K562 (cell line): ENCODE measurements around the gene PTP4A2. TPM values are rescaled to one million over a fixed set of nuclear protein-coding genes. Genes with fewer than 3 reads are reported as not detected.

Source experiments
- ASH1L ChIP-seq: fragments of 450-650 bp; IDR thresholded peaks from 2 replicates; pipeline ENCODE4 v1.6.1; 2018; ENCODE audit warnings: borderline replicate concordance, mild to moderate bottlenecking, low read depth; ENCODE audit not compliant: partially characterized antibody
- CREM ChIP-seq: IDR thresholded peaks from 2 replicates; pipeline ENCODE4 v1.6.1; 2014; ENCODE audit warnings: antibody characterized with exemption, low read depth
- E2F6 ChIP-seq, 2 experiments: IDR thresholded peaks; 2 replicates each; pipeline ENCODE4 v1.6.1; 2011; ENCODE audit warnings: borderline replicate concordance in 1 of 2, control low read depth in 1 of 2, low read depth in 1 of 2, low read length in 1 of 2, mild to moderate bottlenecking in 1 of 2, mixed read lengths in 1 of 2, moderate library complexity in 1 of 2; ENCODE audit not compliant: insufficient read depth in 1 of 2, insufficient read length in 1 of 2, poor library complexity in 1 of 2, severe bottlenecking in 1 of 2; ENCODE audit errors: extremely low read depth in 1 of 2
- ETS2 ChIP-seq: IDR thresholded peaks from 2 replicates; pipeline ENCODE4 v1.6.1; 2016; ENCODE audit warnings: borderline replicate concordance, missing genetic modification characterization, mild to moderate bottlenecking, moderate library complexity, missing compliant biosample characterization; ENCODE audit not compliant: poor library complexity, severe bottlenecking
- HBP1 ChIP-seq: fragments of 450-650 bp; formaldehyde crosslinking; IDR thresholded peaks from 2 replicates; pipeline ENCODE4 v1.4.0; 2022; ENCODE audit warnings: missing genetic modification characterization
- ILK ChIP-seq: fragments of 450-650 bp; IDR thresholded peaks from 2 replicates; pipeline ENCODE4 v1.6.1; 2016; ENCODE audit warnings: missing genetic modification characterization, low read depth, mild to moderate bottlenecking, missing compliant biosample characterization, moderate library complexity, borderline replicate concordance
- KLF6 ChIP-seq: fragments of 250-450 bp; sonication (Bioruptor Pico); IDR thresholded peaks from 2 replicates; pipeline ENCODE4 v1.4.0; 2020; ENCODE audit warnings: mild to moderate bottlenecking, moderate library complexity, borderline replicate concordance
- MCM7 ChIP-seq, 2 experiments: fragments of 450-650 bp; IDR thresholded peaks; 2 replicates each; pipeline ENCODE4 v1.6.1; 2016 to 2018
- MTA3 ChIP-seq: fragments of 450-650 bp; formaldehyde crosslinking; IDR thresholded peaks from 2 replicates; pipeline ENCODE4 v1.6.1; 2017; ENCODE audit warnings: mild to moderate bottlenecking, borderline replicate concordance
- POLR2A ChIP-seq: fragments of 450-650 bp; conservative IDR thresholded peaks from 2 replicates; pipeline ENCODE4 v1.6.1; 2016
- RBM15 ChIP-seq: fragments of 200-400 bp; formaldehyde crosslinking; IDR thresholded peaks from 2 replicates; pipeline ENCODE4 v1.6.1; 2018; ENCODE audit warnings: mild to moderate bottlenecking, low read length, moderate library complexity; ENCODE audit not compliant: insufficient read depth
- RBM25 ChIP-seq: fragments of 200-400 bp; formaldehyde crosslinking; IDR thresholded peaks from 2 replicates; pipeline ENCODE4 v1.6.1; 2018; ENCODE audit warnings: low read length, low read depth, moderate library complexity; ENCODE audit not compliant: severe bottlenecking
- SREBF2 ChIP-seq: sonication (generic); formaldehyde crosslinking; IDR thresholded peaks from 2 replicates; pipeline ENCODE4 v1.4.0; 2020; ENCODE audit warnings: mild to moderate bottlenecking, missing genetic modification reagents
- XRCC3 ChIP-seq: fragments of 450-650 bp; IDR thresholded peaks from 2 replicates; pipeline ENCODE4 v1.6.1; 2017; ENCODE audit warnings: mild to moderate bottlenecking, moderate library complexity
- ZBTB11 ChIP-seq, 3 experiments: fragments of 200-800 bp in 1 of 3; fragments of 250-450 bp in 1 of 3; fragments of 450-650 bp in 1 of 3; sonication (Bioruptor Pico) in 1 of 3; sonication (Bioruptor generic) in 1 of 3; formaldehyde crosslinking in 1 of 3; IDR thresholded peaks; 2 replicates each; pipeline versions ENCODE4 v1.6.1 to v1.8.0; 2016 to 2022; ENCODE audit warnings: mild to moderate bottlenecking in 2 of 3, missing genetic modification characterization in 2 of 3, missing compliant biosample characterization in 1 of 3, moderate library complexity in 1 of 3
- ZNF174 ChIP-seq: fragments of 250-450 bp; sonication (Bioruptor Pico); IDR thresholded peaks from 2 replicates; pipeline ENCODE4 v1.4.0; 2020; ENCODE audit warnings: mild to moderate bottlenecking
- ZNF217 ChIP-seq: sonication (generic); formaldehyde crosslinking; IDR thresholded peaks from 2 replicates; pipeline ENCODE4 v1.8.0; 2022; ENCODE audit warnings: mild to moderate bottlenecking, missing genetic modification reagents
- ZNF444 ChIP-seq: fragments of 250-450 bp; sonication (Bioruptor Pico); IDR thresholded peaks from 2 replicates; pipeline ENCODE4 v1.4.0; 2020; ENCODE audit warnings: mild to moderate bottlenecking, moderate library complexity
- ZNF589 ChIP-seq: fragments of 200-800 bp; sonication (Bioruptor generic); IDR thresholded peaks from 2 replicates; pipeline ENCODE4 v1.6.1; 2016; ENCODE audit warnings: low read depth, missing genetic modification characterization, missing compliant biosample characterization
- polyA plus RNA-seq, 8 experiments: library from polyadenylated mRNA; depleted of rRNA in 4 of 8; stranded (reverse) in 5 of 8; unstranded in 3 of 8; fragments of >200 nt; fragmentation: Nextera tagmentation in 2 of 8; fragmentation: Illumina TruSeq in 1 of 8; extraction: Ambion mirVana in 2 of 8; extraction: Trizol in 1 of 8; gene quantifications; 2 replicates each; pipeline versions ENCODE4 v1.2.1 to v1.2.3, GENCODE V29; 2011 to 2014; ENCODE audit warnings: inconsistent platforms in 1 of 8, missing spikeins in 1 of 8
- total RNA-seq, 7 experiments: library from RNA; depleted of rRNA in 6 of 7; stranded (reverse); fragments of >200 nt in 6 of 7; fragmentation: Illumina TruSeq in 2 of 7; extraction: Trizol in 2 of 7; gene quantifications; 2 replicates each; pipeline versions ENCODE4 v1.2.1 to v1.2.3, GENCODE V29; 2011 to 2021; ENCODE audit warnings: low replicate concordance in 1 of 7

Gene PTP4A2
- total and polyA plus RNA-seq, 9 of the 15 experiments (the other 6 are each of a cell fraction or from before 2014, with no cell fraction given), result 197 to 870 (median 480) TPM

- TF ChIP-seq ZBTB11 (CRISPR knock-in tag; IDR thresholded peaks at IDR 0.05) (peak in 1 of 3 experiments; percentile 86; a peak in 2 of 6 replicates), XRCC3 (no peak), HBP1 (CRISPR knock-in tag) (no peak), MCM7 (IDR thresholded peaks at IDR 0.05) (no peak), RBM25 (no peak), KLF6 (peak; percentile 71; the same call in 1 of the 2 replicates), ZNF589 (CRISPR knock-in tag) (peak; percentile 93), ETS2 (tag) (no peak), SREBF2 (CRISPR knock-in tag) (no peak), E2F6 (IDR thresholded peaks at IDR 0.05; ENCODE audit: borderline replicate concordance in 1 of 2, extremely low read depth in 1 of 2, insufficient read depth in 1 of 2, insufficient read length in 1 of 2, low read depth in 1 of 2, low read length in 1 of 2, poor library complexity in 1 of 2, severe bottlenecking in 1 of 2) (peak; percentile 93 to 96), ASH1L (peak; percentile 11), POLR2A (peak; percentile 96), MTA3 (peak; percentile 93), ZNF217 (CRISPR knock-in tag) (no peak), ILK (tag) (no peak), ZNF444 (CRISPR knock-in tag) (no peak; the same call in 1 of the 2 replicates), ZNF174 (CRISPR knock-in tag) (no peak), RBM15 (no peak), CREM (peak; percentile 64)
These were observed 6.3 kb upstream of the PTP4A2 start (continued) for GRCh38 chr1:31944205-31945089.
